GM18858 (cell line): ENCODE data around the gene SLC13A2.

Source experiments
- ATAC-seq: cut with Tn5 transposase; IDR thresholded peaks from one replicate; pipeline ENCODE4 v1.9.1; 2021; ENCODE audit not compliant: unreplicated experiment

Gene SLC13A2

DNA sequence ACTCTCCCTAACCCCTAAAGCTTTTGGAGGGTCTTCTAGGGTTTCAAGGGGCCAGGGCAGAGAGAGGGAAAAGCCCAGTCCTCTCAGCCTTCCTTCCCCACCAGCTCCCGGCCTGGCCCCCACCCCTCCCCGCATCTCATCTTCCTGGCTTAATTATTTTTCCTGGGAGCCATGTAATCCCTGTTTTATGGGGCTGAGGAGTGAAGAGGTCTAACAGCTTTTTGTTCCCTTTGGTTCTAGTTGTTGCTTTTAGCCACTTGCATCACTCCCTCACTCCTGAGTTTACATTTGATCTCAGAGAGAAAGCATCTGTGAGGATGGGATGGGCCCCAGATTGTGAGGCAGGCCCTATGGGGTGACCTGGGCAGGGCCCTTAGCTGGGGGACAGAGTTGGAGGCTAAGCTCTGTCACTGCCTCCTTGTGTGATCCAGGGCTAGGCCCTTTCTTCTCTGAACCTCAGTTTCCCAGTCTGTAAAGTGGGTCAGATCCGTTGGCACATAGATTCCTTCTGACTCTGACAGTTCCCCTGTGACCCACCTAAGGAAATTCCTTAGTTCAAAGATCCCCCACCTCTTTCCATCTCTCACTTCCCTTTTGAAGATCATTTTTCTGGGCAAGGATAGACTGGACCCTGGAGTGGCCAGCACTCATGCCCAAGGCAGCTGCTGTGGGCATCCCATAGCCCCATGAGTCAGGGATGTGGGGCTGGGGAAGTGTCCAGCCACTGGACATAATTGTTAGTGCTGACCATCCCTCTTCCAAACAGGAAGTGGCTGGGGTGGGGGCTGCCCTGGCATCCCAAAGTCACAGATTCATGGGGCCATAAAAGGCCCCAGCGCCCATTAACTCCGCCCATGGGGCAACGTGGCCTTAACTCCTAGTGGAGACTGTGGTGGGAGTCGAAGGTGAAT lies 58.9 kb downstream of the SLC13A2 start:
- ATAC-seq: no peak

DNA sequence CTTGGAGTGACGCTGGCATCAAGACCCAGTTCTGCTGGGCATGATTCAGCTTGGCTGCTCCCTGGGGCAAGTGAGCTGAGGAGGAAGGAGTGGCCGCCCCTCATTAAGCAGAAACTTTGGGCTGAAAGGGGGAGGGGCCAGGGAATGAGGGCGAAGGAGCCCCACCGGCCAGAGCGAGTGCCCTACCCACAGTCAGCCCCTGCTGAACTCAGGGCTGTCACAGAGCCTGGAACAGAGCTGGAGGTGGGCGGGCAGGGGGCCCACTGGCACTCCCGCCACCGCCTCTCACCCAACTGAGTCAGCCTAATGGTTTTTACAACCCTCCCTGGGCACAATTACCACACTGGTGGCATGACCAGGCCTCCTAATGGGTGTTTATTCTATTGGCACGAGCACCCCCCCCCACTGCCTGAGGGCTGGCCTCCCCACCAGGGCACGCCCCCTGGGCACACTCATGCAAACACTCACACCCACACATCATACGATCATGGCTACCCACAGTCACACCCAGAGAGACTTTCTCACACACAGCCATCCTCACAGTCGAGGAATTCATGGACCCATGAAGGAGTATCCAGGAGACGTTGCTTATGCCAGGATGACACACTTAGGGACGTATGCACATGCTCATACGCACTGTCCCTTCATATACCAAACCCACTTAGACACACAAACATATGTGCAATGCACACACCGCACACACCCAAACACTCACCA lies 59.8 kb downstream of the SLC13A2 start:
- no peak for ATAC-seq

DNA sequence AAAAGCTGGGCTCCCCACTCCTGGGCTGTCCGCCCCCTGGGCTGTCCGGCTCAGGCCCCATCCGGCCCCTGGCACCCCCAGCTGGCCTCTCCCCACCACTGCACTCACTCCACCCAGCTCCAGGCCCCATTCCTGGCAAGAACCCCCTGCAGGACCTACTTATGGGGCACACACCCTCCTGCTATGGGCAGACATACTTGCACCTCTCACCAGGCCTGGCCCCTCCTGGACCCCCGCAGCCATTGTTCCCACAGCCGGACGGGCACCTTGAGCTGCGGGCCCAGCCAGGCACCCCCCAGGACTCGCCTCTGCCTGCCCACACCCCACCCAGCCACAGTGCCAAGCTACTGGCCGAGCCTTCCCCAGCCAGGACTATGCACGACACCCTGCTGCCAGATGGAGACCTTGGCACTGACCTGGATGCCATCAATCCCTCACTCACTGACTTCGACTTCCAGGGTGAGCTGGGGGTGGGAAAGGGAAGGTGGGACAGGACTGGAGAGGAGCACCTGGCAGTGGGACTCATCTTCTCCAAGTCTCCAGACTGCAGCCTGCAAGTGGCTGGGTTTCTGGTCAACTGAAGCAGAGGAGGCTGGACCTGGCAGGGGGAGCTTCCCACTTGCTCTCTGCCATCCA lies 61.4 kb downstream of the SLC13A2 start:
- ATAC-seq: no peak

DNA sequence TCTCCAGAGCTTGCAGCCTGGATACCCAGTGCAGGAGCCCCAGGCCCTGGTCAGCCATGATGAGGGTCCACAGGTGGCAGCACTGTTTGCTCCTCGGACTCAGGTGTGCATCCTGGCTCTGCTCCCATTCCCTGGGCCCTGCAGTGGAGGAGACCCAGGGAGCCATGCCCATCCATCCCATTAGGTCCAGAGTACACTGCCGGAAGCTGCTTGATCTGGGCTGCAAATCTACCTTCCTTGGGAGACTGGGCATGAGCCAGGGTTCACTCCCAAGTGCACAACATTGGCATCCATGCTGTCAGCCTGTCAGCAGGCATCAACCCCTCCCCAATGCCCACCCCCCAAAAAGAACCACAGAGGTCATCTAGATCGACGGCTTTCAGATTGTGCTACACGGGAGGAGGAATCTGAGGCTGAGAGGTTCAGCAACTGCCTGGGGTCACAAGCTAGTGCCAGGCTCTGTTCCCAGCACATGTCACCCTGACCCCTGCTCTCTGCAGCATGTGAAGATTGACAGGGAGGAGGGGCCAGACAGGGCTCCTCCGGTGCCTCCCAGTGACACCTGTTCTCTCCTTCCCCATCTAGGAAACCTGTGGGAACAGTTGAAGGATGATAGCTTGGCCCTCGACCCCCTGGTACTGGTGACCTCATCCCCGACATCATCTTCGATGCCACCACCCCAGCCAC lies 63.2 kb downstream of the SLC13A2 start:
- ATAC-seq: no peak

DNA sequence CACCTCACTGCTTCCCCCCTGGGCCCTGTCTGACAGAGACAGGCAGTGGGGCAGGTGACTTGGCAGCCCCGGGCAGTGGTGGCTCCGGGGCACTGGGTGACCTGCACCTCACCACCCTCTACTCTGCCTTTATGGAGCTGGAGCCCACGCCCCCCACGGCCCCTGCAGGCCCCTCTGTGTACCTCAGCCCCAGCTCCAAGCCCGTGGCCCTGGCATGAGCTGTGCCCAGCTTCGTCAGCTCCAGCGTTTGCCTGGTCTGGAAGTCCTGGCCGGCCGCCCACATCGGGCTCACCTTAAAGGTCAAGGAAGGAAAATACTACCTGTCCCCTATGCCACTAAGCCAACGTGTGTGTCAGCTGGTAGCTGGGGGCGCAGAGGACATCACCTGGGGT lies 63.8 kb downstream of the SLC13A2 start:
- no peak for ATAC-seq

DNA sequence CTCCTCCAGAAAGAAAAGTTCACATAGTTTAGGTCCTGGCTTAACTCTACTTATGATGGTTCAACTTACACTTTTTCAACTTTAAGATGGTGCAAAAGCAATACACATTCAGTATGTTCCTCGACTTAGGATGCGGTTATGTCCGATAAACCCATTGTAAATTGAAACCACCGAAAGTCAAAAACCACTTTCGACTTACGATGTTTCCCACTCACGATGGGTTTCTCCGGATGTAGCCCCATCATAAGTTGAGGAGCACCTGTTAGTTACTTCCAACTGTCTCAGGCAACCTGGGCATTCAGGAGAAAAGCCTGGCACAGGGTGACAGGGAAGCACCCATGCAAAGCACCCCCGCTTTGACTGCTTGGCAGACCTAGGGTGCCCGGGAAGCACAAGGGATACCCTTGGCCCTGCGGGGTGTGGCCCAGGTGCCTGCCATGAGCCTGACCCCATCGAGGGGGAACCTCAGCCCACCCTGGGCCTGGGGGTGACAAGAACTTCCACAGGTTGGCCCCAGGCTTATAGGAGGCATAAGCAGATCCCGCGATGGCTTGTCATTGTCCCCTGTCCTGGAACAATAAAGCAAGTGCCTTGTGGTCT lies 65.0 kb downstream of the SLC13A2 start:
- ATAC-seq: no peak

DNA sequence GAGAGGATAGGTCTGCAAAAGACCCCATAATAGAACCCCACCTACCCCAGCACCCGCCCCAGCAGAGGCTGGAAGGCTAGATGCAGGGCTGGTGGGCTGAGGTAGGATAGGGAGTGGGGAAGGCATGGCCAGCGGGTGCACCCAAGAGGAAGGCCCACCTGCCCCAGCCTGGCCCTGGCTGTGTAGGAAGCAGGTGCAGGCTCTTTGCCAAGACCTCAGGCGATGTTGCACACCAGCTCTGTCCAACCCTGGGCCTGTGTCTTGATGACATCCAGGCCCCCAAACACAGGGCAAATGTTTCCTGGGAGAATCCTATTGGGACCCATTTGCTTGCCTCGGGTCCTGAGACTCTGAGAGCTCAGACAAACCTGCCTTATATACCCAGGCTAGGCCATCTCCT lies 66.8 kb downstream of the SLC13A2 start:
- no peak for ATAC-seq

DNA sequence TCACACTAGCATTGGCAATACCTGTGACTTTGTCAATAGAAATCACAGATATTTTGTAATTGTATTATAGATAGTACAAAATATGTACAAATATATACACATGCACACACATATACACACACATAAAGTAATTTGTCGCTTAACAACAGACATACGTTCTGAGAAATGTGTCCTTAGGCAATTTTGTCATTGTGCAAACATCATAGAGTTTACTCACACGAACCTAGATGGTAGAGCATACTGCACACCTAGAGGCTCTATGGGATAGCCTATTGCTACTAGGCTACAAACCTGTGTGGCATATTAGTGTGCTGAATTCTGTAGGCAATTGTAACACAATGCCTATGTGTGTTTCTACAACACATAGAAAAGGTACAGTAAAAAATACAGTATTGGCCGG lies 68.0 kb downstream of the SLC13A2 start:
- no peak for ATAC-seq

DNA sequence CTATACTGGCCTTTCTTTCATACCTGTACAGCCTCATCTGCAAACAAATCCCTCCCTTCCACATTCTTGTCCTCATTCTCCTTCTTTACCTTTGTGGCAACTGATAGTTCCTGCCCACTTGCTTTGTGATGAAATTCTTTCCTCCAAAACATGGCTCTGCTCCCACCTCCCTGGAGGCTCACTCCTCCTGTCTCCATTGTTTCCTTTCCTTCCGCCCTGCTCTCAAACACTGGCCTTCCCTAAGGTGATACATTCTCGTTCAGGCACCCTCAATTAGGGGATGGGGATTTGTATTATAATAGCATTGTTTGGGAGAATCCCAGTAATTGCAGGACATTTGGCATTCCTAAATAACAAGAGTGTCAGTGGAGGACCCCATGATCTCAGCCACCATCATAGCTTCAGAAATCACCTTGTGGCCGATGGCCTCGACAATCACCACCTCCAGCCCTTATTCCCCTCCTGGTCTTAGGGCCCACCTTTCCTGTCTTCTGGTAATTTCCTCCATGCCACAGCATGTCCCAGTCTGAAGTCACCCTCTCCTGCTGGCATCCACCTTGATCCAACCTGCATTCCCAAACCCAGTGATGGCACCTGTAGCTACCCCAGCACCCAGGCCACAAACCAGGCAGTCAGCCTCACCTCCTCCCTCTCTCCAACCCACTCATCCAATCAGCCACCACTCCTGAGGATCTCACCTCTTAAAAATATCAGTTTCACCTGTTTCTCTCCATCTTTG lies 71.1 kb downstream of the SLC13A2 start:
- ATAC-seq: no peak

DNA sequence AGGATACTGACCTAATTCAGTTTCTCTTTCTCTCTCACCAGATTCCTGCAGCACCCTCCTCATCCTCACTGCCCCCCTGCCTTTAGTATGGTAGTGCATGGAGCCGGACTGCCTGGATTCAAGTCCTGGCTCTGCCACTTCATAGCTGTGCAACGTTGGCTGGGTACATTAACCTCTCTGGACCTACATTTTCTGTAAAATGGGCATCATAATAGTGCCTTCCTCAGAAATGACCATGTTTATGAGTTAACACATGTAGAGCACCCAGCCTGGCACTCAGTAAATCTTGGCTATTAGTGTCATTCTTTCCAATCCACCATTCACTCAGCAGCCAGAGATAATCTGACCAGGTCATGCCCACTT lies 71.7 kb downstream of the SLC13A2 start:
- ATAC-seq: no peak

DNA sequence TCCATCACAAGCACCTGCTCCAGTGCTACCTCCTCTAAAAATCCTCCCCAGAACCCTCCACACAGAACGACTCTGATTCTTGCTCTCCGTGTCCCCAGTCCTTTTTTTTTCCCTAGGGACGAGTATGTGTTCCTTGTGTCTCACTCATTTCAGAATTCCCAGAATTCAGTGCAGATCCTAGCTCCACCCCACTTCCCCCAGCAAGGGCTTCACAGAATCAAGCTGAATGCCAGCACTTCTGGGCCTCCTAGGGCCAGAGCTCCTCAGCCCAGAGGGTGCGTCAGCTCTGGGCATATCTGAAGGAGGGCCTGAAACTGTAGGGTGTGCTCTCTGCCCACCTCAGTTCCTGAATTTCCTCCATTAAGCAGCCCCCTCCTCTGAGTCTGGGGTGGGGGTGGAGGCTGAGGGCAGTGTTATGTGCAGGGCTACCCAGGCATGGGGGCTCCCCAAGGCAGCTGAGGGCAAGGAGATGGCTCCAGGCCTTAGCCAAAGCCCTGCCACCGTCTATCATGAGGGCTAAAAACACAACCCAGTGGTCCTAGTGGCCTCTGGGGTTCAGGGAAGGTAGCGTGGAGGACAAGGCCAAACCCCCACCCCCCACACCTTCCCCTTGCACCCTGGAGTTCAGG lies 72.5 kb downstream of the SLC13A2 start:
- no peak for ATAC-seq

DNA sequence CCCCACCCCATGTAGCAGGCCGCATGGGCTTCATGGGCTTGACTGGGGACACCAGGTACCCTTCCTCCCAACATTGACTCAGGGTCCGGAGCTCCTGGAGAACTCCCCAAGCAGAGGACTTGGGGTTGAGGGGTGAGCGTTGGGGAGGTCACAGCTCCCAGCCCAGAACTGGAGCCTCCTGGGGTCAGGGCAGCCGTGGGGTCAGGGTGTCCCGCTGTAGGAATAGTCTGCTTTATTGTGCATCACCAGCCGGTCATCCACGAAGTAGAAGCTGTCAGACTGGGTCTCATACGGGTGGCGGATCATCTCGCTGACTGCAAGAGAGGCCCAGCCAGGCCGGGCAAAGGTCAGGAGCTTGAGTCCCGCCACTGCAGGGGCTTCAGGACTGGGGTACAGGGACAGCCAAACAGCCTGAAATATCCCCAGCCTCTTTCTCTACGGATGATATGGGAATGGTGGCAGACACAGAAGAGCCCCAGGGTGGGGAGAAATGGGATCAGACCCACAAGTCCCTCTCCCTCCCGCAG lies 73.7 kb downstream of the SLC13A2 start:
- no peak for ATAC-seq
